CD4-positive, alpha-beta T cell treated with Interleukin-6 for 4 hours (primary cell): ENCODE data around the gene GLTPD2.

ENCODE experiments used
- DNase-seq: peaks from one replicate; pipeline ENCODE4 v3.0.0-alpha.2; 2020; ENCODE audit warnings: mixed read lengths

GLTPD2 gene

GRCh38 chr17:4788807-4789700 lies at the start of gene GLTPD2:
Gene GLTPD2, plus strand, starts transcription at chr17:4788964. Its CDS starts 48 bp downstream, at chr17:4789012.
- DNase-seq = no peak

DNA sequence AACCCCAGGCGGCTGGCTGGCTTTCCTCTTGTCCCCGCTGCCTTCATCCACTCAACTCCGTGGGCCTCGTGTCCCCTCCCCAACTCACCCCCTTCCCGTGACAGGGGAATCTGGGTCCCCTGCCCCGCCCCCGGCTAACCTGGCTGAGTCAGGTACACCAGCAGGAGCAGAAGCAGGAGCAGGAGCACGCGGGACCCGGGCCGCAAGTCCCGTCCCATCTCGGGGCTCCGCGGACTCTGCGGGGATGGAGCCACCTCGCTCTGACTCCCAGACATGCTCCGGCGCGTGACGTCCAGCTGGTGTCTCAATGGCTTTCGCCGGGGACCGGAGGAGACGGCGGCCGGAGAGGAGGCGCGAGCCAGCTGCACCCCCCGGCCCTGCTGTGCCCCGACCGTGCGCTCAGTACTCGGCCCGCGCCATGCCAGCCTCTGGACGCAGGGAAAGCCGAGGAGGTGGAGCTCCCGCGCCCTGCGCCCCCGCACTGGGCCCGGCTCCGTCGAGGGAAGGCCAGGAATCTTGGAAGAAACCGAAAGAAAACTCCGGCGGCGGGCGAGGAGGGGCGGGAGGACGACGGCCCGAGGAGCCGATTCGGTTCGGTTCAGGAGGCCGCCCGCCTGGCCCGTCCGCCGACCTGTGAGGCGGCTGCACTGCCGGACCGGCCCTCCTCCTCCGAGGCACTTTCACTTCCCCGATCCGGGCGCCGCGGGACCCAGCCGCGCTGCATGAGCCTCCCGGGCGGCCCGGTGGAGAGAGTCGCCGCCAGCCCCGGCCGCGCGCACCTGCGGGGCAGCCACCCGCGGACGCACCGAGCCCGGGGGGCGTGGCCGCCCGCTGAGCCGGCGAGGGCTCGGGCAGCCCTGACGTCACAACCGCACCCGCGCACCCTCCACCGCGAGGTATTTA lies 49.4 kb upstream of the GLTPD2 start, which contains the start of the genes CXCL16 and ZMYND15:
CXCL16 (minus strand) TSS at position 807 of the 903 bp plus-strand sequence; CDS start at position 218, 589 bp downstream.
ZMYND15 (plus strand) TSS at position 712 of the 903 bp plus-strand sequence. CDS start 716 bp downstream, outside the sequence.
- peak; percentile 74 for DNase-seq

DNA sequence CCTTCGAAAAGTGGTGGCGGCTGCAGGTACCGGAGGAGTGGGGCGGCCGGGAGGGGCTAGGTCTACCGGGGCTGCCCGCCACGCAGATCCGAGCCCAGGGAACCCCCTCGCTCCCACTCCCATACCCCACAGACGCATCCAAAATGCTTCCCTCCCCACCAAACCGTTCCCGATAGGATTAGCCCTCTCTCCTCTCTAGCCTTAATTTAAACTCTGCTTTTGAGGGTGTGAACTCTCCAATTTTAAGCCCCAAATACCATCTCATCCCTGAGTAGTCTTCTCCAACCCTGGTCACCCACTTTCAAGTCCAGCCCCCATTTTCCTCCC lies 48.8 kb upstream of the GLTPD2 start:
- no peak for DNase-seq

GRCh38 chr17:4740584-4740983 lies 48.2 kb upstream of the GLTPD2 start:
- DNase-seq = no peak

DNA sequence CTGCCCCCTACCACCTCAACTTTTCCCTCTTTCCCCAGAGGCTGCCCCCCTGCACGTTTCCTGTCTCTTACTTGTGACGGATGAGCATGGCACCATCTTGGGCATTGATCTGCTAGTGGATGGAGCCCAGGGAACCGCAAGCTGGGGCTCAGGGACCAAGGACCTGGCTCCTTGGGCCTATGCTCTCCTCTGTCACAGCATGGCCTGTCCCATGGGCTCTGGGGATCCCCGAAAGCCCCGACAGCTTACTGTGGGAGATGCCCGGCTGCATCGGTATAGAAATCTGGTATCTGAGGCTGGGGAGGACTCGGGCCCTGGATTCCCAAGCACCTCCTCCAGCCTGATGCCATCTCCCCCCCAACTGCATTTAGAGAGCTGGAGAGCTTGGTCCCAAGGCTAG lies 47.2 kb upstream of the GLTPD2 start:
- DNase-seq = no peak

DNA sequence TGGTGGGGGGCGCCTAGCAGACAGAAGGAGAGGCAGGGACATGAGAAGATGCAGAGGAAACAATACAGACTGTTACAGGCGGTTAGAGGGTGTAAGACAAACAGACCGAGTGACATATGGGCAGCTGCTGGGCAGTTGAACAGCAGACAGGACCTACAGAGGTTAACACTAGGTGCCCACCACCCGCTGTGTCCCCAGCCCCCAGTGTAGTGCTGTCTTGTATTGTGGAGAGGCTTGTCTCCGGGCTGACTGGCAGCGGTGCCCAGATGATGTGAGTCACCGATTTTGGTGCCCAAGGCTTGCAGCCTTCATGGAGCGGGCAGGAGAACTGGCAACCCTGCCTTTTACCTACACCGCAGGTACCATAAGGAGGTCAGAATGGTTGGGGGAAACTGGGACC lies 46.6 kb upstream of the GLTPD2 start:
- DNase-seq = no peak

DNA sequence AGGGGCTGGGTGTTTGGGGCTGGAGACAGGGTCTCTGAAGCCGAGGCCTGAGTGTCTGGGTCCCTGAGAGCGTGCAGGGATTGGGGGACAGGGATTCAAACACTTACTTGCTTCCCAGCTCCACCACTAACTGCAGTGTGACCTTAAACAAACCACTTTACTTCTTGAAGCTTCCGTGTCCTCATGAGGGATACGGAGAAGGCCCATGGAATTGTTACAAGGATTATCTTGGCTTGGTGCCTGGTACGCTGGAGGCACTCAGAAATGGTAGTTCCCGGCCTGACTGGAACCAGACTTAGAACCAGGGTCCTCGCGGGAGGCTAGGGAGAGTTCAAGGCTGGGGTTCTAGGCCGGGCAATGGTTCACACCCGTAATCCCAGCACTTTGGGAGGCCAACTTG lies 46.1 kb upstream of the GLTPD2 start:
- DNase-seq = no peak

- DNase-seq = no peak
Measured at GRCh38 chr17:4743216-4743615, 45.5 kb upstream of the GLTPD2 start.

DNA sequence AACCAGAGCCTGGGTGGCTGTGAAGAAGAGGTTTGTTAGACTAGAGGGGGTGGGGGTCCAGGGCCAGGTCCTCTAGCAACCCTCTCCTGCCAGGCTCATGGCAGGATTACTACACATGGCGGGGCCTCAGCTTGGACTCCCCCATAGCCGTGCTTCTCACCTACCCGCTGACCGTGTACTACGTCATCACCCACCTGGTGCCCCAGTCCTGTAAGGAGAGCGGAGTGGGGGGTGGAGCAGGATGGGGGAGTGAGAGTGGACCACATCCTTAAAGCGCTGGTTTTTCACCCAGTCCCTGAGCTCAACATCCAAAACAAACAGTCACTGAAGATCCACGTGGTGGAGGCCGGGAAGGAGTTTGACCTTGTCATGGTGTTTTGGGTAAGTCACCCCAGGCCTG lies 44.9 kb upstream of the GLTPD2 start:
- no peak for DNase-seq

DNA sequence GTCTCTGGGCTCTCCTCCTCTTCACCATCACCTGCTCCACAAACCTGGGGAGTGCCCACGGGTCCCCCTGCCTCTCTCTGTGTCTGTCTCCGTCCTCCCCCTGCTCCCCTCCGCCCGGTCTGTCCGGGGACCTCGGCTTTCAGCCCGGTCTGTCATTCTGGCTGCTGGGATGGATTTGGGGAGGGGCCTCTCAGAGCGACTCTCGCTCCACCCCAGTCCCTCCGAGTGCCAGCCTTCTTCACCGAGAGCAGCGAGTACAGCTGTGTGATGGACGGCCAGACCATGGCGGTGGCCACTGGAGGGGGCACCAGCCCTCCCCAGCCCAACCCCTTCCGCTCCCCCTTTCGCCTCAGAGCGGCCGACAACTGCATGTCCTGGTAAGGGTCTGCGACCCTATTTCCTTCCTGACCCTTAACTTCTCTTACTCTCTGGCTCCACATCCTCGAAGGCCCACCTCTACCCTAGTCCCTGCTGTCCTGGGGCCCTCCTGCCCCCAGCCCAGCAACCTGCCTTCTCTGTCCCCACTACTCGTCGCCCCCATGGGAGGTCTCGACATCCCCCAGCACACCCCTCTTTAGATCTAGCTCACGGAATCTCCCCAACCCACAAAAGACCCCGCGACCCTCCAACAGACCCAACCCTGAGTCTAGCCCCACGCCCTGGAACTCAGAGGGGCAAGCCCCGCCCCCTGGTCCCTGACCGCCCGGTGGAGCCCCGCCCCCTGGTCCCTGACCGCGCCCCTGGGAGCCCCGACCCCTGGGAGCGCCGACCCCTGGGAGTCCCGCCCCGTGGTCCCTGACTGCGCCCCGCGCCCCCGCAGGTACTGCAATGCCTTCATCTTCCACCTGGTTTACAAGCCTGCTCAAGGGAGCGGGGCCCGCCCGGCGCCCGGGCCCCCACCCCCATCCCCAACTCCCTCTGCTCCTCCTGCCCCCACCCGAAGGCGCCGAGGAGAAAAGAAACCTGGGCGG lies 43.5 kb upstream of the GLTPD2 start:
- no peak for DNase-seq

GRCh38 chr17:4747847-4748246 lies 40.9 kb upstream of the GLTPD2 start:
- DNase-seq = peak; percentile 61

- DNase-seq = no peak
Measured at GRCh38 chr17:4748686-4749085, 40.1 kb upstream of the GLTPD2 start.

DNA sequence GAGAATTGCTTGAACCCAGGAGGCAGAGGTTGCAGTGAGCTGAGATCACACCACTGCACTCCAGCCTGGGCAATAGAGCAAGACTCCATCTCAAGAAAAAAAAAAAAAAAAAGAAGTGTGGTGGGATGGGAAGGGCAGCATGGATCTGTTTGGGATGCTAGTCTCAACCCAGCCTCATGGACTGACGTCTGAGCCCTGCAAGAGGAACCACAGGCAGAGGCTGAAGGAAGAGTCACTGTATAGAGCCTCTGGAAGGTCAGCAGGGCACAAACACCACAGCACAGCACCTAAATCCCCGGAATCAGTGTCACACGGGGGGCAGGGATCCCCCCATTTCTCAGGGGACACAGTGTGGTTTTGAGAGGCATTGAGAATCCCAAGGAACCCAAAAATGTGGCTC lies 38.2 kb upstream of the GLTPD2 start:
- no peak for DNase-seq

- no peak for DNase-seq
Measured at GRCh38 chr17:4751932-4752331, 36.8 kb upstream of the GLTPD2 start.

DNA sequence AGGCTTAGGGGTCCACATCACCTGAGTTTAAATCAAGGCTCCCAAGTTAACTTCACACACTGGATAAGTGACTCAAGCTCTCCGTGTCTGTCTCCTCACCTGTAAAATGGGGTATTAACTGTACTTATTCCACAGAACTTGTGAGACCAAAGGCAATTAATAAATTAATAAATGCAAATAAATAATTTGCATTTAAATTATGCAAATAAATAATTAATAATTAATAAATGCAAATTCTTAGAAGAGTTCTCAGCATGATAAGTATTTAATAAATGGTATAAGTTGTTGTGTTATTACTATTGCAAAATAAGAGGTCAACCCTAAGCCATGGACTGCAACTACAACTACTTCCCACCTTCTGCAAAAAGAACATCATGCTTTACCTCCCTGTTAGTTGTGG lies 35.4 kb upstream of the GLTPD2 start:
- no peak for DNase-seq

- DNase-seq = no peak
Measured at GRCh38 chr17:4759776-4760236, 29.0 kb upstream of the GLTPD2 start.

- DNase-seq = no peak
Measured at GRCh38 chr17:4764595-4764994, 24.2 kb upstream of the GLTPD2 start.

GRCh38 chr17:4766201-4766600 lies 22.6 kb upstream of the GLTPD2 start:
- no peak for DNase-seq

DNA sequence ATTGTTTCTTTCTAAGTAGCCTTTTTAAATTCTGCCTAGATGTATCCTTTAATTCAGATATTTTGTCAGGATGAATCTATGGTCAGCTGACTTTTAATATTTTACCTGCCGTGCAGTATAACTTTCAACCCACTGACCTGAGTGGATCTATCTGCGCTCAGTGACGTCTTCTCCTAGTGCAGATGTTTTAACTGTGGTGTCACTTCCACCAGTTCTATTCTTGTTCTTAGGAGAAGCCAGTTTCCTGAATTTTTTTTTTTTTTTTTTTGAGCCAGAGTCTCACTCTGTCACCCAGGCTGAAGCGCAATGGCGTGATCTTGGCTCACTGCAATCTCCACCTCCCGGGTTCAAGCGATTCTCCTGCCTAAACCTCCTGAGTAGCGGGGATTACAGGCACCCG lies 22.0 kb upstream of the GLTPD2 start:
- DNase-seq = no peak

GRCh38 chr17:4768298-4768697 lies 20.5 kb upstream of the GLTPD2 start:
- no peak for DNase-seq

GRCh38 chr17:4769628-4770027 lies 19.1 kb upstream of the GLTPD2 start:
- no peak for DNase-seq

- no peak for DNase-seq
Measured at GRCh38 chr17:4771519-4772234, 17.1 kb upstream of the GLTPD2 start, which contains the start of gene TM4SF5. Gene TM4SF5, plus strand, starts transcription at chr17:4771886. Its CDS starts 37 bp downstream, at chr17:4771923.
